Activated T-helper 17 cell treated with anti-CD3 and anti-CD28 coated beads, Interleukin-2, amount 50 U/mL, for 72 hours (primary cell): ENCODE results near the gene CANT1. TPM values are rescaled to one million over a fixed set of nuclear protein-coding genes. Genes with fewer than 3 reads are reported as not detected.

Experiments
- ATAC-seq: fragments of 150-1000 bp; cut with Tn5 transposase; replicated peaks from 2 replicates; pipeline ENCODE4 v1.10.0; 2021; ENCODE audit warnings: mild to moderate bottlenecking, moderate library complexity
- H3K27ac Mint-ChIP-seq: one replicate; pipeline ENCODE4 v1.8.0; 2022; ENCODE audit warnings: mixed read lengths
- H3K27me3 Mint-ChIP-seq: one replicate; pipeline ENCODE4 v1.8.0; 2022; ENCODE audit warnings: mixed read lengths
- H3K36me3 Mint-ChIP-seq: one replicate; pipeline ENCODE4 v1.8.0; 2022; ENCODE audit warnings: low read depth, mild to moderate bottlenecking, mixed read lengths
- H3K4me1 Mint-ChIP-seq: one replicate; pipeline ENCODE4 v1.8.0; 2022; ENCODE audit warnings: mixed read lengths
- H3K4me3 Mint-ChIP-seq: one replicate; pipeline ENCODE4 v1.8.0; 2022; ENCODE audit warnings: mild to moderate bottlenecking, mixed read lengths
- H3K9me3 Mint-ChIP-seq: one replicate; pipeline ENCODE4 v1.8.0; 2022; ENCODE audit warnings: mixed read lengths
- total RNA-seq, 2 donors: library from RNA; stranded (reverse); gene quantifications; one replicate each; pipeline ENCODE4 v1.2.3, GENCODE V29; 2022

The CANT1 gene
- total RNA-seq = 10 to 100 TPM; 67.8 to 73.8 TPM

- Mint-ChIP-seq H3K4me1 (peaks cover 25% of the 10 kb centered on the region), H3K36me3 (peaks cover 35% of the 10 kb centered on the region), H3K9me3 (no peaks in the 10 kb centered on the region), H3K27ac (peak within 1 kb of the TSS; percentile 99), H3K4me3 (peak within 1 kb of the TSS; percentile 96), H3K27me3 (peaks cover 4% of the 10 kb centered on the region)
- ATAC-seq = peak; percentile 97
Measured at GRCh38 chr17:79009397-79010303, at the start of gene CANT1. TSS of gene CANT1 (minus strand) at chr17:79009764. CDS start at chr17:78997622, 12,142 bp downstream.

GRCh38 chr17:79057737-79058385, 48.3 kb upstream of the CANT1 start:
- H3K27me3 Mint-ChIP-seq = peaks cover 4% of the 10 kb centered on the region
- no peak overlapping the region for H3K4me3 Mint-ChIP-seq
- no peak overlapping the region for H3K27ac Mint-ChIP-seq
- H3K9me3 Mint-ChIP-seq = peaks cover 3% of the 10 kb centered on the region
- no peaks in the 10 kb centered on the region for H3K4me1 Mint-ChIP-seq
- ATAC-seq = no peak
- no peaks in the 10 kb centered on the region for H3K36me3 Mint-ChIP-seq

GRCh38 chr17:79055197-79055596, 45.6 kb upstream of the CANT1 start:
- no peak overlapping the region for H3K4me3 Mint-ChIP-seq
- no peak for ATAC-seq
- H3K4me1 Mint-ChIP-seq = no peaks in the 10 kb centered on the region
- no peaks in the 10 kb centered on the region for H3K36me3 Mint-ChIP-seq
- H3K27ac Mint-ChIP-seq = no peak overlapping the region
- peaks cover 6% of the 10 kb centered on the region for H3K27me3 Mint-ChIP-seq
- peaks cover 3% of the 10 kb centered on the region for H3K9me3 Mint-ChIP-seq

- Mint-ChIP-seq H3K4me1 (no peaks in the 10 kb centered on the region), H3K27ac (no peak overlapping the region), H3K36me3 (no peaks in the 10 kb centered on the region), H3K27me3 (peaks cover 6% of the 10 kb centered on the region), H3K4me3 (no peak overlapping the region), H3K9me3 (peaks cover 3% of the 10 kb centered on the region)
- ATAC-seq = no peak
Measured at GRCh38 chr17:79054200-79054960, 44.8 kb upstream of the CANT1 start.

- Mint-ChIP-seq H3K27me3 (peaks cover 6% of the 10 kb centered on the region), H3K9me3 (peaks cover 3% of the 10 kb centered on the region), H3K27ac (no peak overlapping the region), H3K4me1 (no peaks in the 10 kb centered on the region), H3K4me3 (no peak overlapping the region), H3K36me3 (no peaks in the 10 kb centered on the region)
- ATAC-seq = no peak
Measured at GRCh38 chr17:79053251-79053925, 43.8 kb upstream of the CANT1 start.

GRCh38 chr17:79052131-79052530, 42.6 kb upstream of the CANT1 start:
- Mint-ChIP-seq H3K36me3 (no peaks in the 10 kb centered on the region), H3K4me1 (no peaks in the 10 kb centered on the region), H3K9me3 (peaks cover 3% of the 10 kb centered on the region), H3K27me3 (peaks cover 6% of the 10 kb centered on the region), H3K27ac (no peak overlapping the region), H3K4me3 (no peak overlapping the region)
- no peak for ATAC-seq

- no peak for ATAC-seq
- H3K4me3 Mint-ChIP-seq = no peak overlapping the region
- no peaks in the 10 kb centered on the region for H3K4me1 Mint-ChIP-seq
- H3K27ac Mint-ChIP-seq = no peak overlapping the region
- no peaks in the 10 kb centered on the region for H3K36me3 Mint-ChIP-seq
- H3K9me3 Mint-ChIP-seq = peaks cover 3% of the 10 kb centered on the region
- H3K27me3 Mint-ChIP-seq = peaks cover 6% of the 10 kb centered on the region
Measured at GRCh38 chr17:79051306-79051705, 41.7 kb upstream of the CANT1 start.

GRCh38 chr17:79050551-79050950, 41.0 kb upstream of the CANT1 start:
- H3K4me1 Mint-ChIP-seq = no peaks in the 10 kb centered on the region
- H3K36me3 Mint-ChIP-seq = no peaks in the 10 kb centered on the region
- peaks cover 3% of the 10 kb centered on the region for H3K9me3 Mint-ChIP-seq
- no peak for ATAC-seq
- H3K4me3 Mint-ChIP-seq = no peak overlapping the region
- peaks cover 11% of the 10 kb centered on the region for H3K27me3 Mint-ChIP-seq
- no peak overlapping the region for H3K27ac Mint-ChIP-seq

GRCh38 chr17:79049821-79050220, 40.3 kb upstream of the CANT1 start:
- peaks cover 2% of the 10 kb centered on the region for H3K4me1 Mint-ChIP-seq
- H3K9me3 Mint-ChIP-seq = peaks cover 3% of the 10 kb centered on the region
- H3K27ac Mint-ChIP-seq = no peak overlapping the region
- H3K27me3 Mint-ChIP-seq = peaks cover 16% of the 10 kb centered on the region
- no peak overlapping the region for H3K4me3 Mint-ChIP-seq
- no peak for ATAC-seq
- H3K36me3 Mint-ChIP-seq = no peaks in the 10 kb centered on the region

- Mint-ChIP-seq H3K4me1 (peaks cover 3% of the 10 kb centered on the region), H3K27ac (no peak overlapping the region), H3K36me3 (no peaks in the 10 kb centered on the region), H3K27me3 (peaks cover 19% of the 10 kb centered on the region), H3K4me3 (no peak overlapping the region), H3K9me3 (peaks cover under 1% of the 10 kb centered on the region)
- no peak for ATAC-seq
Measured at GRCh38 chr17:79048826-79049755, 39.5 kb upstream of the CANT1 start.

- Mint-ChIP-seq H3K4me1 (peaks cover 3% of the 10 kb centered on the region), H3K27ac (no peak overlapping the region), H3K9me3 (no peaks in the 10 kb centered on the region), H3K4me3 (no peak overlapping the region), H3K36me3 (no peaks in the 10 kb centered on the region), H3K27me3 (peaks cover 18% of the 10 kb centered on the region)
- ATAC-seq = no peak
Measured at GRCh38 chr17:79047923-79048825, 38.6 kb upstream of the CANT1 start.

GRCh38 chr17:79047291-79047920, 37.8 kb upstream of the CANT1 start:
- Mint-ChIP-seq H3K36me3 (no peaks in the 10 kb centered on the region), H3K27ac (no peak overlapping the region)
- no peak for ATAC-seq

More at GRCh38 chr17:79047291-79047920, 37.8 kb upstream of the CANT1 start:
- H3K9me3 Mint-ChIP-seq = no peaks in the 10 kb centered on the region
- H3K27me3 Mint-ChIP-seq = peaks cover 18% of the 10 kb centered on the region
- peaks cover 3% of the 10 kb centered on the region for H3K4me1 Mint-ChIP-seq
- H3K4me3 Mint-ChIP-seq = no peak overlapping the region
